Panc1 (cell line): Measurements from ENCODE around the gene CEBPZOS. TPM values are rescaled to one million over a fixed set of nuclear protein-coding genes. Genes with fewer than 3 reads are reported as not detected.
A peak's percentile ranks its signal among the peaks of the same experiment; 100 is the strongest.

ENCODE experiments used
- ATAC-seq: fragments of 200-7000 bp; cut with Tn5 transposase; 2 replicates; pipeline ENCODE4 v1.9.1; 2020; ENCODE audit warnings: mild to moderate bottlenecking, moderate library complexity
- BruUV-seq: library from RNA; stranded (reverse); fragments of 400-500 nt; replicated peaks from 2 replicates; lab custom pipeline; 2021; lab: Mats Ljungman, UMichigan
- CTCF ChIA-PET: fragments of 300-600 bp; sonication (Branson Sonifier 250); formaldehyde crosslinking; loops from one replicate; lab custom pipeline; 2022; ENCODE audit warnings: antibody characterized with exemption; lab: Charles Lee
- POLR2A ChIA-PET: fragments of 300-600 bp; sonication (Branson Sonifier 250); formaldehyde crosslinking; loops from one replicate; lab custom pipeline; 2022; ENCODE audit warnings: antibody characterized with exemption; lab: Charles Lee
- DNase-seq: peaks from one replicate; pipeline ENCODE4 v3.0.0-alpha.2; 2010; ENCODE audit warnings: low read depth, low spot score
- H3K27ac ChIP-seq: 2 replicates; pipeline ENCODE4 v1.5.1; 2011; ENCODE audit warnings: mild to moderate bottlenecking, low read length, inconsistent platforms
- H3K27me3 ChIP-seq: fragments of 200-500 bp; sonication (Bioruptor generic); 2 replicates; pipeline ENCODE4 v1.6.0; 2014; ENCODE audit warnings: low read length, inconsistent platforms; ENCODE audit not compliant: control insufficient read depth, insufficient read depth
- H3K36me3 ChIP-seq: fragments of 200-500 bp; sonication (Bioruptor generic); 2 replicates; pipeline ENCODE4 v1.5.1; 2014; ENCODE audit warnings: inconsistent platforms, mild to moderate bottlenecking, low read length, moderate library complexity; ENCODE audit not compliant: control insufficient read depth, insufficient read depth
- H3K4me1 ChIP-seq: 2 replicates; pipeline ENCODE4 v1.5.1; 2011; ENCODE audit warnings: inconsistent platforms, mild to moderate bottlenecking, low read length, moderate library complexity; ENCODE audit not compliant: control insufficient read depth, insufficient read depth
- H3K4me3 ChIP-seq, 2 experiments: 2 replicates each; pipeline ENCODE4 v1.5.1; 2011 to 2012; ENCODE audit warnings: low read depth in 2 of 2, low read length in 2 of 2, mild to moderate bottlenecking in 2 of 2, inconsistent platforms in 1 of 2, moderate library complexity in 1 of 2
- H3K9me3 ChIP-seq: fragments of 200-500 bp; sonication (Bioruptor generic); 2 replicates; pipeline ENCODE4 v1.5.1; 2014; ENCODE audit warnings: low read depth, mild to moderate bottlenecking, inconsistent platforms, low read length, moderate library complexity; ENCODE audit not compliant: control insufficient read depth, insufficient read depth
- POLR2AphosphoS5 ChIP-seq: IDR thresholded peaks from 2 replicates; pipeline ENCODE4 v1.6.1; 2012; ENCODE audit warnings: mild to moderate bottlenecking, low read depth, low read length, moderate library complexity
- SIN3A ChIP-seq: IDR thresholded peaks from 2 replicates; pipeline ENCODE4 v1.6.1; 2012; ENCODE audit warnings: low read depth, mild to moderate bottlenecking, low read length, moderate library complexity, borderline replicate concordance; ENCODE audit not compliant: insufficient read depth
- TCF7L2 ChIP-seq: IDR thresholded peaks from 2 replicates; pipeline ENCODE4 v1.6.1; 2011; ENCODE audit warnings: mild to moderate bottlenecking, low read depth, low read length, inconsistent platforms
- in situ Hi-C: cut with HindIII; loops from 2 replicates; pipeline ENCODE4 v1.10.0; 2016; ENCODE audit warnings: low sequenced_read_pairs, low pct_unique_long_range_greater_than_20kb
- intact Hi-C: fragments of 100-400 bp; cut with micrococcal nuclease; formaldehyde crosslinking; loops from one replicate; pipeline ENCODE4 v1.10.0; 2022; ENCODE audit not compliant: unreplicated experiment
- total RNA-seq: library from RNA; stranded (reverse); gene quantifications from one replicate; pipeline ENCODE4 v1.2.1, GENCODE V29; 2021; ENCODE audit not compliant: unreplicated experiment
- TF ChIP-seq, protein P1 (sequence below): fragments of 450-650 bp; IDR thresholded peaks from 2 replicates; pipeline ENCODE4 v1.5.1; 2017; ENCODE audit warnings: mild to moderate bottlenecking
- TF ChIP-seq, protein P2 (sequence below), 2 experiments: IDR thresholded peaks; 2 replicates each; pipeline ENCODE4 v1.6.1; 2011 to 2012; ENCODE audit warnings: low read depth in 2 of 2, control low read depth in 1 of 2, low read length in 1 of 2, mild to moderate bottlenecking in 1 of 2, moderate library complexity in 1 of 2; ENCODE audit not compliant: insufficient read depth in 1 of 2

CEBPZOS gene
- total RNA-seq, 1 experiment from 2014 or later = 49.3 TPM

DNA sequence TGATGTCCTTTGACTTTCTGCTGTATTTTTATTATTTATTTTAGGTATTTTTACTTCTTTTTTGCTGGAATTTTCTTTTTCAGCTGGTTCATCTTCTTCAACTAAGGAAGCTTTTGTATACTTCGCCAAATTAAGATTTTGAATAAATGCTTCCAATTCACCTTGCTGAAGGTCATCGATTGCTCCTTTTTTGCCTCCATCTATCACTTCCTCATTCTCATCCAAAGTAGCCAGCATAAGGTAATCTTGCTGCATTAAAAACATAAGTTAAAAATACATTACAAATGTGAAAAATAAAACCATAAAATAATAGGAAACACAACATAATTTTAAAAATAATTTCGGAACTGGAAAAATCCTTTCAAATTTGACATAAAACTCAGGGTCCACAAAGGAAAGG lies 32.5 kb downstream of the CEBPZOS start:
- ChIA-PET CTCF (no interaction called here), POLR2A (no interaction called here)
- no TSS peak for BruUV-seq
- TF ChIP-seq, protein P1, sequence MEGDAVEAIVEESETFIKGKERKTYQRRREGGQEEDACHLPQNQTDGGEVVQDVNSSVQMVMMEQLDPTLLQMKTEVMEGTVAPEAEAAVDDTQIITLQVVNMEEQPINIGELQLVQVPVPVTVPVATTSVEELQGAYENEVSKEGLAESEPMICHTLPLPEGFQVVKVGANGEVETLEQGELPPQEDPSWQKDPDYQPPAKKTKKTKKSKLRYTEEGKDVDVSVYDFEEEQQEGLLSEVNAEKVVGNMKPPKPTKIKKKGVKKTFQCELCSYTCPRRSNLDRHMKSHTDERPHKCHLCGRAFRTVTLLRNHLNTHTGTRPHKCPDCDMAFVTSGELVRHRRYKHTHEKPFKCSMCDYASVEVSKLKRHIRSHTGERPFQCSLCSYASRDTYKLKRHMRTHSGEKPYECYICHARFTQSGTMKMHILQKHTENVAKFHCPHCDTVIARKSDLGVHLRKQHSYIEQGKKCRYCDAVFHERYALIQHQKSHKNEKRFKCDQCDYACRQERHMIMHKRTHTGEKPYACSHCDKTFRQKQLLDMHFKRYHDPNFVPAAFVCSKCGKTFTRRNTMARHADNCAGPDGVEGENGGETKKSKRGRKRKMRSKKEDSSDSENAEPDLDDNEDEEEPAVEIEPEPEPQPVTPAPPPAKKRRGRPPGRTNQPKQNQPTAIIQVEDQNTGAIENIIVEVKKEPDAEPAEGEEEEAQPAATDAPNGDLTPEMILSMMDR = no peak
- TF ChIP-seq SIN3A = no peak
- TF ChIP-seq, protein P2, sequence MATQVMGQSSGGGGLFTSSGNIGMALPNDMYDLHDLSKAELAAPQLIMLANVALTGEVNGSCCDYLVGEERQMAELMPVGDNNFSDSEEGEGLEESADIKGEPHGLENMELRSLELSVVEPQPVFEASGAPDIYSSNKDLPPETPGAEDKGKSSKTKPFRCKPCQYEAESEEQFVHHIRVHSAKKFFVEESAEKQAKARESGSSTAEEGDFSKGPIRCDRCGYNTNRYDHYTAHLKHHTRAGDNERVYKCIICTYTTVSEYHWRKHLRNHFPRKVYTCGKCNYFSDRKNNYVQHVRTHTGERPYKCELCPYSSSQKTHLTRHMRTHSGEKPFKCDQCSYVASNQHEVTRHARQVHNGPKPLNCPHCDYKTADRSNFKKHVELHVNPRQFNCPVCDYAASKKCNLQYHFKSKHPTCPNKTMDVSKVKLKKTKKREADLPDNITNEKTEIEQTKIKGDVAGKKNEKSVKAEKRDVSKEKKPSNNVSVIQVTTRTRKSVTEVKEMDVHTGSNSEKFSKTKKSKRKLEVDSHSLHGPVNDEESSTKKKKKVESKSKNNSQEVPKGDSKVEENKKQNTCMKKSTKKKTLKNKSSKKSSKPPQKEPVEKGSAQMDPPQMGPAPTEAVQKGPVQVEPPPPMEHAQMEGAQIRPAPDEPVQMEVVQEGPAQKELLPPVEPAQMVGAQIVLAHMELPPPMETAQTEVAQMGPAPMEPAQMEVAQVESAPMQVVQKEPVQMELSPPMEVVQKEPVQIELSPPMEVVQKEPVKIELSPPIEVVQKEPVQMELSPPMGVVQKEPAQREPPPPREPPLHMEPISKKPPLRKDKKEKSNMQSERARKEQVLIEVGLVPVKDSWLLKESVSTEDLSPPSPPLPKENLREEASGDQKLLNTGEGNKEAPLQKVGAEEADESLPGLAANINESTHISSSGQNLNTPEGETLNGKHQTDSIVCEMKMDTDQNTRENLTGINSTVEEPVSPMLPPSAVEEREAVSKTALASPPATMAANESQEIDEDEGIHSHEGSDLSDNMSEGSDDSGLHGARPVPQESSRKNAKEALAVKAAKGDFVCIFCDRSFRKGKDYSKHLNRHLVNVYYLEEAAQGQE (IDR thresholded peaks at IDR 0.05; ENCODE audit: insufficient read depth in 1 of 2, low read depth in 2 of 2, low read length in 1 of 2) = no peak
- TF ChIP-seq TCF7L2 = no peak
- TF ChIP-seq POLR2AphosphoS5 = no peak
- ATAC-seq = no peak
- in situ Hi-C loops = no loop called here
- Histone ChIP-seq H3K27ac (no peak overlapping the region), H3K4me1 (peaks cover 16% of the 10 kb centered on the region), H3K4me3 (no peak overlapping the region), H3K9me3 (no peaks in the 10 kb centered on the region), H3K36me3 (peaks cover 26% of the 10 kb centered on the region), H3K27me3 (no peaks in the 10 kb centered on the region)
- DNase-seq = no peak
- intact Hi-C loops = no loop called here

DNA sequence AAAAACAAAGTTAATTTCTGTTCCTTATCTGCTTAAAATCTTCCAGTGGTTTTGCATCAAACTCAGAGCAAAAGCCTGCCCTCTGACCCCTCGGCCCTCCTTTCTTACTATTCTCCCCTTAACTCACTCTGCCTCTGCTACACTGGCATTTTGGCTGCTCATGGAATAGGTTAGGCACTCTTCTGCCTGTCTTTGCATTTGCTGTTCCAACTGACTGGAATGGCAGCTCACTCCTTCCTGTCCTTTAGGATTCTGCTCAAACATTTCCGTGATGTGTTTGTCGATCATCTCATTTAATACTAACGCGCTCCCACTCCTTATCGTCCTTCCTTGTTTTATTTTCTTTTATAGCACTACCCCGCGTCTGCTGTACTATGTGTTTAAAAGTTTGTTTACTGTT lies 34.3 kb downstream of the CEBPZOS start:
- intact Hi-C loops (loop anchor here (10.0 kb wide), 1 partner anchor 66 kb away; no protein-coding TSS in a partner anchor), in situ Hi-C loops (no loop called here)
- ATAC-seq = no peak
- no peak for DNase-seq
- H3K9me3 ChIP-seq = no peaks in the 10 kb centered on the region
- peaks cover 26% of the 10 kb centered on the region for H3K36me3 ChIP-seq
- H3K4me3 ChIP-seq = peak overlapping the region; percentile 64 to 90
- BruUV-seq = no TSS peak
- peak overlapping the region; percentile 87 for H3K27ac ChIP-seq
- H3K27me3 ChIP-seq = no peaks in the 10 kb centered on the region
- ChIA-PET POLR2A (no interaction called here), CTCF (no interaction called here)
- peaks cover 16% of the 10 kb centered on the region for H3K4me1 ChIP-seq
- TF ChIP-seq POLR2AphosphoS5 (no peak), TCF7L2 (no peak), SIN3A (no peak)
- TF ChIP-seq, protein P1 = no peak
